Measurements from ENCODE around the gene UVRAG.
A peak's percentile ranks its signal among the peaks of the same experiment; 100 is the strongest.
"Not testable (repeated sequence)": the region's sequence is repeated elsewhere in the genome, so short reads cannot be mapped to it uniquely, and the experiment has no call there.

UVRAG gene

GRCh38 chr11:75867778-75868374 is 52.9 kb downstream of the UVRAG start:
- DNase-seq (ENCODE audit: low spot score in 2 of 2) (peak in 1 of 2 donors; percentile 15), ATAC-seq (replicated peaks; ENCODE audit: extremely low read depth, poor library complexity, severe bottlenecking) (no peak)
- H3K36me3 Mint-ChIP-seq (ENCODE audit: insufficient read depth), result peaks cover 5% of the 10 kb centered on the region
- peaks cover 13% of the 10 kb centered on the region for H3K4me1 Mint-ChIP-seq
- H3K4me3 Mint-ChIP-seq, result no peak overlapping the region
- H3K27ac Mint-ChIP-seq (ENCODE audit: low read depth), result peak overlapping the region; percentile 21
- H3K9me3 Mint-ChIP-seq, result no peaks in the 10 kb centered on the region
- H3K27me3 Mint-ChIP-seq, result no peaks in the 10 kb centered on the region

- Mint-ChIP-seq H3K9me3 (no peaks in the 10 kb centered on the region), H3K4me1 (peaks cover 24% of the 10 kb centered on the region), H3K27me3 (no peaks in the 10 kb centered on the region), H3K27ac (ENCODE audit: low read depth) (peak overlapping the region; percentile 53), H3K4me3 (no peak overlapping the region), H3K36me3 (ENCODE audit: insufficient read depth) (peaks cover 6% of the 10 kb centered on the region)
- ATAC-seq (replicated peaks; ENCODE audit: extremely low read depth, poor library complexity, severe bottlenecking) (no peak), DNase-seq (ENCODE audit: low spot score in 2 of 2) (no peak)
Measured at GRCh38 chr11:75868990-75869389, 54.0 kb downstream of the UVRAG start.

- DNase-seq (ENCODE audit: low spot score in 2 of 2), result no peak
- ATAC-seq (replicated peaks; ENCODE audit: extremely low read depth, poor library complexity, severe bottlenecking), result no peak
- peak overlapping the region; percentile 53 for H3K27ac Mint-ChIP-seq (ENCODE audit: low read depth)
- peaks cover 6% of the 10 kb centered on the region for H3K36me3 Mint-ChIP-seq (ENCODE audit: insufficient read depth)
- peaks cover 25% of the 10 kb centered on the region for H3K4me1 Mint-ChIP-seq
- H3K9me3 Mint-ChIP-seq, result no peaks in the 10 kb centered on the region
- H3K27me3 Mint-ChIP-seq, result no peaks in the 10 kb centered on the region
- H3K4me3 Mint-ChIP-seq, result no peak overlapping the region
Measured at GRCh38 chr11:75869661-75870455, 54.8 kb downstream of the UVRAG start.

GRCh38 chr11:75872887-75873416 is 57.9 kb downstream of the UVRAG start:
- ATAC-seq (replicated peaks; ENCODE audit: extremely low read depth, poor library complexity, severe bottlenecking), result no peak
- Mint-ChIP-seq H3K9me3 (no peaks in the 10 kb centered on the region), H3K4me1 (peaks cover 33% of the 10 kb centered on the region), H3K27ac (ENCODE audit: low read depth) (no peak overlapping the region), H3K4me3 (no peak overlapping the region), H3K36me3 (ENCODE audit: insufficient read depth) (peaks cover 6% of the 10 kb centered on the region), H3K27me3 (no peaks in the 10 kb centered on the region)
- no peak for DNase-seq (ENCODE audit: low spot score in 2 of 2)

- H3K4me1 Mint-ChIP-seq, result peaks cover 30% of the 10 kb centered on the region
- DNase-seq (ENCODE audit: low spot score in 2 of 2) (no peak), ATAC-seq (replicated peaks; ENCODE audit: extremely low read depth, poor library complexity, severe bottlenecking) (no peak)
- peaks cover 6% of the 10 kb centered on the region for H3K36me3 Mint-ChIP-seq (ENCODE audit: insufficient read depth)
- H3K27ac Mint-ChIP-seq (ENCODE audit: low read depth), result no peak overlapping the region
- H3K9me3 Mint-ChIP-seq, result no peaks in the 10 kb centered on the region
- H3K27me3 Mint-ChIP-seq, result no peaks in the 10 kb centered on the region
- no peak overlapping the region for H3K4me3 Mint-ChIP-seq
Measured at GRCh38 chr11:75873417-75874221, 58.6 kb downstream of the UVRAG start.

- ATAC-seq (replicated peaks; ENCODE audit: extremely low read depth, poor library complexity, severe bottlenecking) (no peak), DNase-seq (ENCODE audit: low spot score in 2 of 2) (no peak)
- no peaks in the 10 kb centered on the region for H3K27me3 Mint-ChIP-seq
- H3K4me3 Mint-ChIP-seq, result no peak overlapping the region
- H3K36me3 Mint-ChIP-seq (ENCODE audit: insufficient read depth), result peaks cover 6% of the 10 kb centered on the region
- H3K4me1 Mint-ChIP-seq, result peaks cover 24% of the 10 kb centered on the region
- H3K27ac Mint-ChIP-seq (ENCODE audit: low read depth), result no peak overlapping the region
- no peaks in the 10 kb centered on the region for H3K9me3 Mint-ChIP-seq
Measured at GRCh38 chr11:75874684-75875341, 59.8 kb downstream of the UVRAG start.

GRCh38 chr11:75877327-75877726 is 62.3 kb downstream of the UVRAG start:
- H3K27ac Mint-ChIP-seq (ENCODE audit: low read depth); H3K27me3 Mint-ChIP-seq; H3K9me3 Mint-ChIP-seq; ATAC-seq (replicated peaks; ENCODE audit: extremely low read depth, poor library complexity, severe bottlenecking); H3K4me3 Mint-ChIP-seq; H3K36me3 Mint-ChIP-seq (ENCODE audit: insufficient read depth); DNase-seq (ENCODE audit: low spot score in 2 of 2): not testable (repeated sequence)
- peaks cover 24% of the 10 kb centered on the region for H3K4me1 Mint-ChIP-seq

- ATAC-seq (replicated peaks; ENCODE audit: extremely low read depth, poor library complexity, severe bottlenecking); H3K4me3 Mint-ChIP-seq; H3K27me3 Mint-ChIP-seq; H3K27ac Mint-ChIP-seq (ENCODE audit: low read depth); H3K9me3 Mint-ChIP-seq; H3K36me3 Mint-ChIP-seq (ENCODE audit: insufficient read depth); DNase-seq (ENCODE audit: low spot score in 2 of 2): not testable (repeated sequence)
- H3K4me1 Mint-ChIP-seq, result peaks cover 30% of the 10 kb centered on the region
Measured at GRCh38 chr11:75877931-75878330, 62.9 kb downstream of the UVRAG start.

GRCh38 chr11:75878933-75879332 is 63.9 kb downstream of the UVRAG start:
- Mint-ChIP-seq H3K9me3 (no peaks in the 10 kb centered on the region), H3K27ac (ENCODE audit: low read depth) (no peak overlapping the region), H3K4me1 (peaks cover 30% of the 10 kb centered on the region), H3K36me3 (ENCODE audit: insufficient read depth) (peaks cover 5% of the 10 kb centered on the region), H3K27me3 (no peaks in the 10 kb centered on the region), H3K4me3 (no peak overlapping the region)
- no peak for ATAC-seq (replicated peaks; ENCODE audit: extremely low read depth, poor library complexity, severe bottlenecking)
- no peak for DNase-seq (ENCODE audit: low spot score in 2 of 2)

- peaks cover 7% of the 10 kb centered on the region for H3K36me3 Mint-ChIP-seq (ENCODE audit: insufficient read depth)
- H3K9me3 Mint-ChIP-seq, result no peaks in the 10 kb centered on the region
- no peak overlapping the region for H3K27ac Mint-ChIP-seq (ENCODE audit: low read depth)
Measured at GRCh38 chr11:75879737-75880136, 64.7 kb downstream of the UVRAG start.

GRCh38 chr11:75880343-75880742 is 65.3 kb downstream of the UVRAG start:
- DNase-seq (ENCODE audit: low spot score in 2 of 2); ATAC-seq (replicated peaks; ENCODE audit: extremely low read depth, poor library complexity, severe bottlenecking); H3K27ac Mint-ChIP-seq (ENCODE audit: low read depth); H3K9me3 Mint-ChIP-seq; H3K36me3 Mint-ChIP-seq (ENCODE audit: insufficient read depth); H3K27me3 Mint-ChIP-seq; H3K4me3 Mint-ChIP-seq: not testable (repeated sequence)
- H3K4me1 Mint-ChIP-seq, result peaks cover 31% of the 10 kb centered on the region

More at GRCh38 chr11:75879737-75880136, 64.7 kb downstream of the UVRAG start:
- Mint-ChIP-seq H3K4me3 (no peak overlapping the region), H3K4me1 (peaks cover 33% of the 10 kb centered on the region), H3K27me3 (no peaks in the 10 kb centered on the region)
- ATAC-seq (replicated peaks; ENCODE audit: extremely low read depth, poor library complexity, severe bottlenecking) (no peak), DNase-seq (ENCODE audit: low spot score in 2 of 2) (no peak)

GRCh38 chr11:75884321-75884720 is 69.3 kb downstream of the UVRAG start:
- peaks cover 21% of the 10 kb centered on the region for H3K4me1 Mint-ChIP-seq
- no peak overlapping the region for H3K4me3 Mint-ChIP-seq
- ATAC-seq (replicated peaks; ENCODE audit: extremely low read depth, poor library complexity, severe bottlenecking) (no peak), DNase-seq (ENCODE audit: low spot score in 2 of 2) (no peak)
- peak overlapping the region; percentile 87 for H3K27ac Mint-ChIP-seq (ENCODE audit: low read depth)
- H3K9me3 Mint-ChIP-seq, result no peaks in the 10 kb centered on the region
- H3K27me3 Mint-ChIP-seq, result no peaks in the 10 kb centered on the region
- H3K36me3 Mint-ChIP-seq (ENCODE audit: insufficient read depth), result peaks cover 4% of the 10 kb centered on the region
